Transverse colon (tissue), 4 donors: Measurements from ENCODE around the gene HDGFL2.

ENCODE experiments used
- CTCF ChIP-seq, 5 experiments: fragments of 200-600 bp in 3 of 5; fragments of 450-650 bp in 2 of 5; sonication (generic) in 3 of 5; IDR thresholded peaks; 1 replicate in 2 of 5; 2 replicates in 3 of 5; pipeline ENCODE4 v1.5.1; 2016 to 2017; ENCODE audit warnings: antibody characterized with exemption in 5 of 5, inconsistent platforms in 3 of 5, mild to moderate bottlenecking in 2 of 5, moderate library complexity in 1 of 5
- POLR2A ChIP-seq: fragments of 450-650 bp; IDR thresholded peaks from one replicate; pipeline ENCODE4 v1.6.1; 2016; ENCODE audit warnings: antibody characterized with exemption, mild to moderate bottlenecking, moderate library complexity
- POLR2AphosphoS5 ChIP-seq, 3 donors: sonication (generic); formaldehyde crosslinking; IDR thresholded peaks; one replicate each; pipeline ENCODE4 v1.6.1; 2016; ENCODE audit warnings: antibody characterized with exemption in 3 of 3

- TF ChIP-seq CTCF (IDR thresholded peaks at IDR 0.05) (no peak), POLR2A (no peak), POLR2AphosphoS5 (IDR thresholded peaks at IDR 0.05) (no peak)
Measured at GRCh38 chr19:4521170-4521887, 49.2 kb downstream of the HDGFL2 start.
